ENCODE results near the gene PHLDB2. TPM values are rescaled to one million over a fixed set of nuclear protein-coding genes. Genes with fewer than 3 reads are reported as not detected.

Gene PHLDB2
- total RNA-seq, 1 experiment from 2014 or later, result 13.2 TPM

DNA sequence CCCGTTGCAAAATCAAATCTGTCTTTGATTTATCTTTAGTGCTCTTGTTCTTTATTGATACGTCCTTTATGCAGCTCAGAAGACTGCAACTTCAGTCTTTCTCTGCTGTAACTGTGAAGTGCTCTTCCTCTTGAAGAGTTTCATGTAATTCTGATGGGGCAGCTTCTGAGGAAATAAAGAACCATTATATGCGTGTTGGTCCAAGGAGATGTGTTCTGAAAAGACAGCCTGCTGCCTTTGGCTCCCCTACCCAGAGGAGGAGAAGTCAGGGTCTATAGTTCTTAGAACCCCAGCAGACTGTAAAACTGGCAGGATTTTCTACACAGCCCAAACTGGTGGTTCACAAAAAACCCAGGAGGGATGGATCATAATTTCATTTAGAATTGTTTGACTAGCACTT is 97.4 kb downstream of the PHLDB2 start:
- H2BK12ac ChIP-seq (ENCODE audit: insufficient read length, low read depth, low read length), result no peak overlapping the region
- no peak overlapping the region for H4K5ac ChIP-seq (ENCODE audit: insufficient read length, low read depth, low read length)
- H3K14ac ChIP-seq (ENCODE audit: insufficient read depth, low read length), result no peak overlapping the region
- Mint-ChIP-seq H3K27me3 (ENCODE audit: low read depth) (peaks cover 22% of the 10 kb centered on the region), H3K4me3 (no peak overlapping the region; a peak in 1 of 5 replicates), H3K9me3 (no peaks in the 10 kb centered on the region; a peak in 1 of 5 replicates), H3K4me1 (peaks cover 49 to 51% of the 10 kb centered on the region in 2 experiments), H3K27ac (peak overlapping the region in 1 of 3 experiments; percentile 45; a peak in 2 of 7 replicates), H3K36me3 (ENCODE audit: insufficient read depth in 1 of 3, low read depth in 3 of 3) (peaks cover 0 to 2% (median 0%) of the 10 kb centered on the region in 3 experiments; a peak in 2 of 7 replicates)
- no peaks in the 10 kb centered on the region for H3K9me3 ChIP-seq (ENCODE audit: control insufficient read depth, low read depth, low read length)
- H2BK5ac ChIP-seq (ENCODE audit: insufficient read length, low read length), result no peak overlapping the region
- no peaks in the 10 kb centered on the region for H3K79me1 ChIP-seq (ENCODE audit: insufficient read depth, low read depth, low read length, poor library complexity, severe bottlenecking)
- no peaks in the 10 kb centered on the region for H3K79me2 ChIP-seq (ENCODE audit: insufficient read depth, low read length)
- no peak overlapping the region for H3K23ac ChIP-seq (ENCODE audit: insufficient read length, low read depth, low read length)
- H2BK20ac ChIP-seq (ENCODE audit: low read depth, low read length, poor library complexity, severe bottlenecking), result no peak overlapping the region
- TF ChIP-seq CTCF (conservative IDR thresholded peaks at IDR 0.05), result no peak
- no peak overlapping the region for H2AFZ ChIP-seq (ENCODE audit: low read length)
- no peak overlapping the region for H3T11ph ChIP-seq (ENCODE audit: low read length)
- H3K18ac ChIP-seq (ENCODE audit: insufficient read length, low read depth, low read length), result no peak overlapping the region
- no peak overlapping the region for H2BK15ac ChIP-seq (ENCODE audit: low read depth, low read length)
- no peaks in the 10 kb centered on the region for H4K20me1 ChIP-seq (ENCODE audit: control insufficient read depth, insufficient read depth, insufficient read length)
- H4K91ac ChIP-seq (ENCODE audit: insufficient read length, low read depth, low read length), result no peak overlapping the region
- H3K27ac ChIP-seq (ENCODE audit: insufficient read length, low read depth, low read length), result no peak overlapping the region
- H3K4ac ChIP-seq (ENCODE audit: low read depth, low read length), result no peak overlapping the region
- no peak overlapping the region for H2BK120ac ChIP-seq (ENCODE audit: low read depth, low read length, poor library complexity, severe bottlenecking)
- no peak for DNase-seq
- H3K56ac ChIP-seq (ENCODE audit: insufficient read length, low read depth, low read length), result no peak overlapping the region
- peaks cover 9% of the 10 kb centered on the region; the same call in 1 of the 2 replicates for H3K4me1 ChIP-seq (ENCODE audit: insufficient read depth, low read length)
- H4K8ac ChIP-seq (replicated peaks; ENCODE audit: insufficient read length, low read depth, low read length), result no peak overlapping the region
- peaks cover 1% of the 10 kb centered on the region; the same call in 1 of the 2 replicates for H3K27me3 ChIP-seq (ENCODE audit: insufficient read depth, low read length)
- no peaks in the 10 kb centered on the region for H3K23me2 ChIP-seq (ENCODE audit: insufficient read length, low read depth, low read length, poor library complexity, severe bottlenecking)
- H3K4me2 ChIP-seq (ENCODE audit: insufficient read depth, insufficient read length, low read length), result no peak overlapping the region
- WGBS (ENCODE audit: extremely low coverage, insufficient read length, low lambda C conversion rate), result no CpG with 5 or more reads among the region's 3 CpGs
- H2AK5ac ChIP-seq (ENCODE audit: insufficient read length, low read length), result no peak overlapping the region
- H3K9ac ChIP-seq (ENCODE audit: extremely low read depth, insufficient read length, low read length), result no peak overlapping the region

Data from H9 (cell line).